ENCODE results near the gene OR52M1. TPM values are rescaled to one million over a fixed set of nuclear protein-coding genes. Genes with fewer than 3 reads are reported as not detected.

Gene OR52M1, protein sequence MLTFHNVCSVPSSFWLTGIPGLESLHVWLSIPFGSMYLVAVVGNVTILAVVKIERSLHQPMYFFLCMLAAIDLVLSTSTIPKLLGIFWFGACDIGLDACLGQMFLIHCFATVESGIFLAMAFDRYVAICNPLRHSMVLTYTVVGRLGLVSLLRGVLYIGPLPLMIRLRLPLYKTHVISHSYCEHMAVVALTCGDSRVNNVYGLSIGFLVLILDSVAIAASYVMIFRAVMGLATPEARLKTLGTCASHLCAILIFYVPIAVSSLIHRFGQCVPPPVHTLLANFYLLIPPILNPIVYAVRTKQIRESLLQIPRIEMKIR
- total RNA-seq (not detected), polyA plus RNA-seq (not detected)
- long read RNA-seq, donor 1 = 0 reads
- long read RNA-seq, donor 2 = 0 reads

DNA sequence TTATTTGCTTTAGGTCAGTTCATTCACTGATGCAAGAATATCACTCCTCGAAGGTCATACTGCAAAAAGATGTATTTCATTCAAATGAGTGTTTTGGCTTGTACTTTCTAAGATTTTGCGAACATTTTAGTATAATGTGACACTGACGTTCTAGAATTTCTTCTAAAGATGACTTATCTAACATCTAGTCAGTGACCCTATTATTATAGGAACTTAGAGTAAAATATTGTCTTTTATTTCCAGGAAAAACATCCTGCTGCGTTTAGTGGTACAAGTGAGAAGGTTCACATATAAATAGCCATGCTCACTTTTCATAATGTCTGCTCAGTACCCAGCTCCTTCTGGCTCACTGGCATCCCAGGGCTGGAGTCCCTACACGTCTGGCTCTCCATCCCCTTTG, at the start of gene OR52M1:
Gene OR52M1 (plus strand): TSS at position 301 of the 400 bp plus-strand sequence. CDS start 0 bp downstream, at position 301.
- H3K4me3 ChIP-seq = no peak within 1 kb of the TSS
- no peaks in the 10 kb centered on the region for H3K9me3 ChIP-seq
- intact Hi-C loops (cut with DNase I) = no loop called here
- H3K4me1 ChIP-seq = no peaks in the 10 kb centered on the region
- no peak within 1 kb of the TSS for H3K27ac ChIP-seq
- DNase-seq = no peak
- TF ChIP-seq, protein P1, sequence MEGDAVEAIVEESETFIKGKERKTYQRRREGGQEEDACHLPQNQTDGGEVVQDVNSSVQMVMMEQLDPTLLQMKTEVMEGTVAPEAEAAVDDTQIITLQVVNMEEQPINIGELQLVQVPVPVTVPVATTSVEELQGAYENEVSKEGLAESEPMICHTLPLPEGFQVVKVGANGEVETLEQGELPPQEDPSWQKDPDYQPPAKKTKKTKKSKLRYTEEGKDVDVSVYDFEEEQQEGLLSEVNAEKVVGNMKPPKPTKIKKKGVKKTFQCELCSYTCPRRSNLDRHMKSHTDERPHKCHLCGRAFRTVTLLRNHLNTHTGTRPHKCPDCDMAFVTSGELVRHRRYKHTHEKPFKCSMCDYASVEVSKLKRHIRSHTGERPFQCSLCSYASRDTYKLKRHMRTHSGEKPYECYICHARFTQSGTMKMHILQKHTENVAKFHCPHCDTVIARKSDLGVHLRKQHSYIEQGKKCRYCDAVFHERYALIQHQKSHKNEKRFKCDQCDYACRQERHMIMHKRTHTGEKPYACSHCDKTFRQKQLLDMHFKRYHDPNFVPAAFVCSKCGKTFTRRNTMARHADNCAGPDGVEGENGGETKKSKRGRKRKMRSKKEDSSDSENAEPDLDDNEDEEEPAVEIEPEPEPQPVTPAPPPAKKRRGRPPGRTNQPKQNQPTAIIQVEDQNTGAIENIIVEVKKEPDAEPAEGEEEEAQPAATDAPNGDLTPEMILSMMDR (IDR thresholded peaks at IDR 0.05) = no peak
- H3K36me3 ChIP-seq (ENCODE audit: insufficient read depth in 1 of 2, low read depth in 1 of 2) = no peaks in the 10 kb centered on the region
- WGBS, 3 donors = 75 to 82% (median 80%) methylated on average over 5 of the region's 5 CpGs
- ATAC-seq = no peak
- H3K27me3 ChIP-seq (ENCODE audit: insufficient read depth in 3 of 3, low read length in 2 of 3) = no peaks in the 10 kb centered on the region

DNA sequence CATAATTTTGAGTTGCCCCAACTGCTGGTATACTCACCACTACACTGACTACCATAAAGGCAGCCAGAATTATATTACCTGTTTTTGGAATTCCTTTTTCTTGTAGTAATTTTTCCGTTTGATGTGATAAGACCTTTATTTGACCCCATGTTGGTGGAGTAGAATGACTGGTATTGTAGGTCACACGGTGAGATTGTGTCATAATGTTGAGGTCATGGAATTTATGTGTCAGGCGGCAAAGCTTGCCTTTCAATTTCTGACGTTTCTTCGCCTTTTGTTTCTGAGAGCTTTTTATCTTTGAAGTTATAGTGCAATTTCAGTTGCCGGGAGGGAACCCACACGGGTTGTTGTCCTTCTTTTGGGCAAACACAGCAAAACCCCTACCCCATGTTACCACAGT, 49.5 kb upstream of the OR52M1 start:
- DNase-seq = no peak

DNA sequence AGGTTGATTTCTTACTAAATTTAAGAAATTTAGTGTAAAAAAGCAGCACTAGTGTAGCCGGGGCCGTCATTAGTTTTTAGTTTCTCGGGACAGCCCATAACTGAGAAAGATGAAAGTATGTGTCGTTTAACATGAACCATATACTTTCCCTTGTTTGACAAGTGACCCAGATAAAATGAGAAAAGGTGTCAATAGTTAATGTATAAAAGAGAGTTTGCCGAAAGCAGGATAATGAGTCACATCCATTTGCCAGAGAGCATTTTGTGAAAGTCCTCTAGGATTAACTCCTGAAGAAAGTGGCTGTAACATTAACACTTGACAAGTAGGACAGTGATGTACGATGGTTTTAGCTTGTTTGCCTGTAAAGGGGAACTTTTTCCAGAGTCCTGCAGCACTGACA, 49.0 kb upstream of the OR52M1 start:
- peaks cover 0 to 9% (median 2%) of the 10 kb centered on the region in 3 donors for H3K27me3 ChIP-seq (ENCODE audit: insufficient read depth in 3 of 3, low read length in 2 of 3)
- no peaks in the 10 kb centered on the region for H3K9me3 ChIP-seq
- no peaks in the 10 kb centered on the region for H3K36me3 ChIP-seq (ENCODE audit: insufficient read depth in 1 of 2, low read depth in 1 of 2)
- 50 to 57% (median 53%) methylated on average over 6 of the region's 6 CpGs for WGBS, 3 donors
- intact Hi-C loops (cut with DNase I) = no loop called here
- ATAC-seq (no peak), DNase-seq (no peak)
- H3K4me3 ChIP-seq = no peak overlapping the region
- no peak overlapping the region for H3K27ac ChIP-seq
- H3K4me1 ChIP-seq = no peaks in the 10 kb centered on the region
- TF ChIP-seq, protein P1 (IDR thresholded peaks at IDR 0.05) = no peak

More for the DNA sequence above, 49.5 kb upstream of the OR52M1 start:
- H3K27me3 ChIP-seq (ENCODE audit: insufficient read depth in 3 of 3, low read length in 2 of 3) = peaks cover 0 to 9% (median 2%) of the 10 kb centered on the region in 3 donors
- no peak overlapping the region for H3K27ac ChIP-seq
- intact Hi-C loops (cut with DNase I) = no loop called here
- WGBS, 3 donors = 37 to 42% (median 42%) methylated on average over 7 of the region's 7 CpGs
- no peaks in the 10 kb centered on the region for H3K4me1 ChIP-seq
- ATAC-seq = no peak
- H3K36me3 ChIP-seq (ENCODE audit: insufficient read depth in 1 of 2, low read depth in 1 of 2) = no peaks in the 10 kb centered on the region
- TF ChIP-seq, protein P1 (IDR thresholded peaks at IDR 0.05) = no peak
- H3K9me3 ChIP-seq = no peaks in the 10 kb centered on the region
- no peak overlapping the region for H3K4me3 ChIP-seq

DNA sequence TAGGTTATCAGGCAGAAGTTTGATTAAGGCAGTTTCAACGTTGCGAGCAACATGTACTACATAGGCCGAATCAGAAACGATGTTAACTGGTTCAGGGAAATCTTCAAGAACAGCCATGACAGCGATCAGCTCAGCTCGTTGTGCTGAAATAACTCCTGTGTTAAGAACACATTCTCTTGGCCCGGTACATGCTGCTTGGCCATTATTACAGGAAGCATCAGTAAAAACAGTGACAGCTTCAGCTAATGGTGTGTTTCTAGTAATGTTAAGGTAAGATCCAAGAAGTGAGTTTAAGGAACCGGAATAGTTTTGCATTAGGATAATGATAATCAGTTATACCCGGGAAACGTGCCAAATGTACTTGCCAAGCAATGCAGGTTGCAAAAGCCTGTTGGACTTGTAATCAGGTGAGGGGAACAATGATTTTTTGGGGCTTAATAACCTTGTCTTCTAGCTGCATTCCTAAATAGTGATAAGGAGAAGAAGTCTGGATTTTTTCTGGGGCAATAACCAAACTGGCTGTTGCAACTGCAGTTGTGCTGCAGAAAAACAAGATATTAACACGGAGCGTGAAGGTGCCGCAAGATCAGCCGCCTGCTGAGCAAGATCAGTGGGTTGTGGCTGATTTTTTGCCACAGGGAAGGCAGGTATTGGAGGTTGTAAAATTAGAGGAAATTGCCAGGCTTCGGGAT, 48.3 kb upstream of the OR52M1 start:
- 57 to 64% (median 61%) methylated on average over 15 of the region's 15 CpGs for WGBS, 3 donors
- Histone ChIP-seq H3K27ac (no peak overlapping the region), H3K4me1 (no peaks in the 10 kb centered on the region), H3K36me3 (ENCODE audit: insufficient read depth in 1 of 2, low read depth in 1 of 2) (no peaks in the 10 kb centered on the region), H3K27me3 (ENCODE audit: insufficient read depth in 3 of 3, low read length in 2 of 3) (peaks cover 0 to 9% (median 2%) of the 10 kb centered on the region in 3 donors), H3K4me3 (no peak overlapping the region), H3K9me3 (no peaks in the 10 kb centered on the region)
- intact Hi-C loops (cut with DNase I) = no loop called here
- TF ChIP-seq, protein P1 (IDR thresholded peaks at IDR 0.05) = no peak
- ATAC-seq = no peak
- no peak for DNase-seq

Data from psoas muscle (tissue), 8 donors.